DND-41 (cell line): ENCODE measurements around the gene EDA2R.

ENCODE experiments used
- EZH2 ChIP-seq: IDR thresholded peaks from 3 replicates; pipeline ENCODE4 v1.6.1; 2012; ENCODE audit warnings: borderline replicate concordance, low read depth, mild to moderate bottlenecking, moderate library complexity, low read length, inconsistent platforms; ENCODE audit not compliant: severe bottlenecking
- TF ChIP-seq, protein P1 (sequence below): IDR thresholded peaks from 2 replicates; pipeline ENCODE4 v1.5.1; 2012; ENCODE audit warnings: borderline replicate concordance, low read length, moderate library complexity, mild to moderate bottlenecking; ENCODE audit not compliant: poor library complexity, severe bottlenecking; ENCODE audit errors: extremely low read depth

DNA sequence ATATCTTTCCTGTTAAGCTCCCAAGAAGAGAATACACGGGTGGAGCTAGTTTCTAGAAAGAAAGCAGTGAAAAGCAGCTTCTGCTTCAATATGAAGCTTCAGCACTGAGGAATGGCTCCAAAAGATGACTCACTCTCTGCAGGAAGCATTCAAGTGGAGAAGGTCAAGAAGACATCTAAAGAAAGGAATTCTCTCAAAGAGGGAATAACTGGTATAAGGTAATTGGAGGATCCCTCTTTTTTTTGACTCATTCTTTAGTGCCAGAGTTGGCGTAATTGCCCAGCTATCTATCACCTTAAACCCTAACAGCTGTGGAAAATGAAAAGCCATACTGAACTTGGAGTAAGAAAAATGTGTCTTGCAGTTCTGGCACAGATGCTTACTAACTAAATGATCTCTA, 3.5 kb downstream of the EDA2R start:
- TF ChIP-seq, protein P1, sequence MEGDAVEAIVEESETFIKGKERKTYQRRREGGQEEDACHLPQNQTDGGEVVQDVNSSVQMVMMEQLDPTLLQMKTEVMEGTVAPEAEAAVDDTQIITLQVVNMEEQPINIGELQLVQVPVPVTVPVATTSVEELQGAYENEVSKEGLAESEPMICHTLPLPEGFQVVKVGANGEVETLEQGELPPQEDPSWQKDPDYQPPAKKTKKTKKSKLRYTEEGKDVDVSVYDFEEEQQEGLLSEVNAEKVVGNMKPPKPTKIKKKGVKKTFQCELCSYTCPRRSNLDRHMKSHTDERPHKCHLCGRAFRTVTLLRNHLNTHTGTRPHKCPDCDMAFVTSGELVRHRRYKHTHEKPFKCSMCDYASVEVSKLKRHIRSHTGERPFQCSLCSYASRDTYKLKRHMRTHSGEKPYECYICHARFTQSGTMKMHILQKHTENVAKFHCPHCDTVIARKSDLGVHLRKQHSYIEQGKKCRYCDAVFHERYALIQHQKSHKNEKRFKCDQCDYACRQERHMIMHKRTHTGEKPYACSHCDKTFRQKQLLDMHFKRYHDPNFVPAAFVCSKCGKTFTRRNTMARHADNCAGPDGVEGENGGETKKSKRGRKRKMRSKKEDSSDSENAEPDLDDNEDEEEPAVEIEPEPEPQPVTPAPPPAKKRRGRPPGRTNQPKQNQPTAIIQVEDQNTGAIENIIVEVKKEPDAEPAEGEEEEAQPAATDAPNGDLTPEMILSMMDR = no peak
- TF ChIP-seq EZH2 = no peak
